ES-I3 (cell line): ENCODE results near the gene RBM43.
"Not testable (repeated sequence)": the region's sequence is repeated elsewhere in the genome, so short reads cannot be mapped to it uniquely, and the experiment has no call there.

Experiments used
- H3K36me3 ChIP-seq: 2 replicates; pipeline ENCODE4 v1.6.1; 2013; ENCODE audit warnings: mild to moderate bottlenecking, low read length, control low read depth, moderate library complexity; ENCODE audit not compliant: insufficient read depth
- H3K4me1 ChIP-seq: 2 replicates; pipeline ENCODE4 v1.6.1; 2013; ENCODE audit warnings: mild to moderate bottlenecking, control low read depth, low read length; ENCODE audit not compliant: insufficient read depth
- H3K9ac ChIP-seq: 2 replicates; pipeline ENCODE4 v1.6.1; 2013; ENCODE audit warnings: low read depth, mild to moderate bottlenecking, low read length, moderate library complexity
- H3K9me3 ChIP-seq: 2 replicates; pipeline ENCODE4 v1.6.1; 2013; ENCODE audit warnings: mild to moderate bottlenecking, low read length, moderate library complexity; ENCODE audit not compliant: control insufficient read depth, insufficient read depth

RBM43 gene

GRCh38 chr2:151261231-151261976 lies at the start of gene RBM43:
Gene RBM43 (minus strand): TSS chr2:151261863. CDS start chr2:151261727, 136 bp downstream.
- no peaks in the 10 kb centered on the region for H3K36me3 ChIP-seq
- no peaks in the 10 kb centered on the region for H3K9me3 ChIP-seq
- H3K4me1 ChIP-seq: no peaks in the 10 kb centered on the region
- H3K9ac ChIP-seq: peak within 1 kb of the TSS; percentile 78

- H3K4me1 ChIP-seq, H3K9me3 ChIP-seq, H3K9ac ChIP-seq, H3K36me3 ChIP-seq: not testable (repeated sequence)
Observed at GRCh38 chr2:151310313-151310712, 48.6 kb upstream of the RBM43 start.

GRCh38 chr2:151306621-151307020 lies 45.0 kb upstream of the RBM43 start:
- Histone ChIP-seq H3K9me3 (peaks cover 3% of the 10 kb centered on the region), H3K9ac (no peak overlapping the region), H3K4me1 (no peaks in the 10 kb centered on the region), H3K36me3 (no peaks in the 10 kb centered on the region)

- Histone ChIP-seq H3K9me3 (peaks cover 3% of the 10 kb centered on the region), H3K36me3 (no peaks in the 10 kb centered on the region), H3K4me1 (no peaks in the 10 kb centered on the region), H3K9ac (no peak overlapping the region)
Observed at GRCh38 chr2:151305129-151305691, 43.5 kb upstream of the RBM43 start.

GRCh38 chr2:151302879-151303278 lies 41.2 kb upstream of the RBM43 start:
- no peaks in the 10 kb centered on the region for H3K36me3 ChIP-seq
- no peaks in the 10 kb centered on the region; the same call in 1 of the 2 replicates for H3K9me3 ChIP-seq
- 0 out of 2 replicates have a peak, but pooled peaks cover 3% of the 10 kb centered on the region for H3K4me1 ChIP-seq
- no peak overlapping the region for H3K9ac ChIP-seq

- H3K9me3 ChIP-seq: no peaks in the 10 kb centered on the region; the same call in 1 of the 2 replicates
- no peak overlapping the region for H3K9ac ChIP-seq
- H3K4me1 ChIP-seq: 0 out of 2 replicates have a peak, but pooled peaks cover 3% of the 10 kb centered on the region
- H3K36me3 ChIP-seq: no peaks in the 10 kb centered on the region
Observed at GRCh38 chr2:151302404-151302803, 40.7 kb upstream of the RBM43 start.

GRCh38 chr2:151299920-151300539 lies 38.4 kb upstream of the RBM43 start:
- Histone ChIP-seq H3K9ac (no peak overlapping the region), H3K36me3 (no peaks in the 10 kb centered on the region), H3K4me1 (0 out of 2 replicates have a peak, but pooled peaks cover 3% of the 10 kb centered on the region)

GRCh38 chr2:151297882-151298281 lies 36.2 kb upstream of the RBM43 start:
- 0 out of 2 replicates have a peak, but pooled peaks cover 3% of the 10 kb centered on the region for H3K4me1 ChIP-seq
- no peaks in the 10 kb centered on the region; the same call in 1 of the 2 replicates for H3K9me3 ChIP-seq
- H3K9ac ChIP-seq: no peak overlapping the region
- H3K36me3 ChIP-seq: no peaks in the 10 kb centered on the region

More at GRCh38 chr2:151299920-151300539, 38.4 kb upstream of the RBM43 start:
- H3K9me3 ChIP-seq: no peaks in the 10 kb centered on the region; the same call in 1 of the 2 replicates

GRCh38 chr2:151295926-151296325 lies 34.3 kb upstream of the RBM43 start:
- not testable (repeated sequence) for H3K9me3 ChIP-seq, H3K36me3 ChIP-seq, H3K9ac ChIP-seq, H3K4me1 ChIP-seq

GRCh38 chr2:151292546-151292945 lies 30.9 kb upstream of the RBM43 start:
- no peak overlapping the region for H3K9ac ChIP-seq
- 0 out of 2 replicates have a peak, but pooled peaks cover 3% of the 10 kb centered on the region for H3K4me1 ChIP-seq
- no peaks in the 10 kb centered on the region for H3K9me3 ChIP-seq
- no peaks in the 10 kb centered on the region for H3K36me3 ChIP-seq

GRCh38 chr2:151292141-151292540 lies 30.5 kb upstream of the RBM43 start:
- H3K4me1 ChIP-seq: 0 out of 2 replicates have a peak, but pooled peaks cover 3% of the 10 kb centered on the region
- H3K36me3 ChIP-seq: no peaks in the 10 kb centered on the region
- no peaks in the 10 kb centered on the region for H3K9me3 ChIP-seq
- H3K9ac ChIP-seq: no peak overlapping the region

- Histone ChIP-seq H3K4me1 (0 out of 2 replicates have a peak, but pooled peaks cover 3% of the 10 kb centered on the region), H3K9me3 (no peaks in the 10 kb centered on the region), H3K36me3 (no peaks in the 10 kb centered on the region), H3K9ac (no peak overlapping the region)
Observed at GRCh38 chr2:151291224-151291623, 29.6 kb upstream of the RBM43 start.

- Histone ChIP-seq H3K9ac (peak overlapping the region; percentile 74), H3K4me1 (0 out of 2 replicates have a peak, but pooled peaks cover 3% of the 10 kb centered on the region), H3K36me3 (no peaks in the 10 kb centered on the region), H3K9me3 (no peaks in the 10 kb centered on the region)
Observed at GRCh38 chr2:151289972-151290866, 28.6 kb upstream of the RBM43 start.
